CD4-positive, alpha-beta T cell treated with Interleukin-15 for 4 hours (primary cell): Measurements from ENCODE around the gene LRRC61.
A peak's percentile ranks its signal among the peaks of the same experiment; 100 is the strongest.

Source experiments
- DNase-seq: peaks from one replicate; pipeline ENCODE4 v3.0.0-alpha.2; 2020; ENCODE audit warnings: low spot score

The LRRC61 gene

DNA sequence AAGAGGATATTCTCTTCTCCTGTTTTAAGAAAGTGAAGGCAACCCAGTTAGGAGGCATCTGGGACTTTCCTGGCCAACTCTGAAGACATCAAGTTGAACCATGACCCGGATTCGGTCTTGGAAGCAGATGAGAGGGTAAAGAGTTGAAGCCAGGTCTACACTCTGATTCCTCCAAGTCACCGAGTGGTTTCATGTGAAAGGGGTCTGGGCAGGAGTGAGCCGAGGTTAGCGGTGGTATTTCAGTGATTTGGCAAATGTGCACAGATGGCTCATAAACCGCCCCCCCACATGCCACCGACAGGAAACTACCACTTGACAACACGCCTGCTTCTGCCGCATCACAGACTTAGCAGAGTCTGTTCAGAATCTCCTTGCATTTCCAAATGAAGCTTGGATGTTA, 34.1 kb downstream of the LRRC61 start:
- DNase-seq, result peak; percentile 81

DNA sequence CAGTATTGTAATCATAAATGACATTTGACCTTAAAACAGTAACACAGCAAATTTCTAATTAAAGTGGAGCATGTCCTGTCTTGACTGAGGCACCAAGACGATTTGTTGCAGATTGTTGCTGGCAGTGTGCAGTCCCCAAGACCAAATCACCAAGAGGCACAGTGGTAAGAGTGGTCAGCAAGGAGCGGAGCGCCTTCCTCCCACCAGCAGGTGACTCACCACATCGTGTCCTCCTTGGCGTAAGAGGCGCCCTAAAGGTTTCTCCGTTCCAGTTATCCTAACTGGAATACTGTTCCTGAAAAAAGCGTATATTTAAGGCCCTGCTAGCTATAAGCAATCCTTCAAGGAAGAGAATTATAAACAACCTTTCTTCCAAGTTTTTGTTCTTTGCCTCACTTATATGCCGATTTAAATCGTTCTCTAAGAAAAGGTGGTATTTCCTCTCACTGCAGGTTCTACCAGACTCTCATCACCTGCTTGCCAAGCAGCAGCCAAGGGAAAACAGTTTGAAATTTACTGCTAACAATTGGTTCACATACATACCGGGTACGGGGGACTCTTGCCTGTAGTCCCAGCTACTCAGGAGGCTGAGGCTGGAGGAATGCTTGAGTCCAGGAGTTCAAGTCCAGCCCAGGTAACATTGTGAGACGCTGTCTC, 34.7 kb downstream of the LRRC61 start:
- no peak for DNase-seq

DNA sequence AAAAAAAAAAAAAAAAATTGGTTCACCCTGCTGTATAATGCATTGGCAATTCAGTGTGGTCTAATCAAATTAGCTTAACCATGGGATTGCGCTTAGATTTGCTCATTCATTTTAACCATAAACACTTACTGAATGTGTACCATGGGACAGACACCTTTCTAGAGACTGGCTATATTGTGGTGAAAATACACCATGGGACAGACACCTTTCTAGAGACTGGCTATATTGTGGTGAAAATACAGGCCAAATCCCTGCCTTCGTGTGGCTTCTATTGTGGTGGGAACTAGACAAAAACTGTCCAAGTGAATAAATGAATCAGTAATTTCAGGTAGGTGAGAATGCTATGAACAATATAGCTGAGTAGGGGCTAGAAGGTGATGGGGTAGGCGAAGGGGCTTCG, 35.3 kb downstream of the LRRC61 start:
- no peak for DNase-seq

DNA sequence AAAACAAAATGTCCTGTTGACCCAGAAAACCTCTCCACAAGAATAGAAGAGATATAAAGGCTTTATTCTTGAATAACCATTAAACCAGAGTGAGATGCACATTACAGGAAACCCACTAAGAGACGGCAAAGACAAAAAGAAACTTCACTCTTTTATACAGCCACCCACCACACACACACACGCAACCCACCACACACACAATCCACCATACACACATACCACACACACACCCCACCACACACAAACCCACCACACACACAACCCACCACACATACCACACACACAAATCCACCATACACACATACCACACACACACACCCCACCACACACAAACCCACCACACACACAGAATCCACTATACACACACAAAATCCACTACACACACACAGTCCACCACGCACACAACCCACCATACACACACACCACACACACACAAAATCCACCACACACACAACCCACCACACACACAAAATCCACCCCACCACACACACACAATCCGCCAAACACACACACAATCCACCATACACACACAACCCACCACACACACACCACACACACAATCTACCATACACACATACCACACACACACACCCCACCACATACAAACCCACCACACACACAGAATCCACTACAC, 36.0 kb downstream of the LRRC61 start:
- no peak for DNase-seq

DNA sequence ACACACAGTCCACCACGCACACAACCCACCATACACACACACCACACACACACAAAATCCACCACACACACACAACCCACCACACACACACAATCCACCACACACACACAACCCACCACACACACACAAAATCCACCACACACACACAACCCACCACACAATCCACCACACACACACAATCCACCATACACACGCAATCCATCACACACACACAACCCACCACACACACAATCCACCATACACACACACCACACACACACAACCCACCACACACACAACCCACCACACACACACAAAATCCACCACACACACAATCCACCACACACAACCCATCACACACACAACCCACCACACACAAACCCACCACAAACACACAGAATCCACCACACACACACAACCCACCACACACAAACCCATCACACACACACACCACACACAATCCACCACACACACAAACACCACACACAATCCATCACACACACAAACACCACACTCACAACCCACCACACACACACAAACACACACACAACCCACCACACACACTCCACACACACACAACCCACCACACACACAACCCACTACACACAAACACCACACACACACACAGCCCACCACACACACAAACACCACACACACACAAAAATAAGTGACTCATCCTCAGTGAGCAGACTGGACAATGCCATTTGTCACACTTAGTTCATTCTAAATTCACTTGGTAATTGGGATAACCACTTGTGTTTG, 36.6 kb downstream of the LRRC61 start:
- no peak for DNase-seq

DNA sequence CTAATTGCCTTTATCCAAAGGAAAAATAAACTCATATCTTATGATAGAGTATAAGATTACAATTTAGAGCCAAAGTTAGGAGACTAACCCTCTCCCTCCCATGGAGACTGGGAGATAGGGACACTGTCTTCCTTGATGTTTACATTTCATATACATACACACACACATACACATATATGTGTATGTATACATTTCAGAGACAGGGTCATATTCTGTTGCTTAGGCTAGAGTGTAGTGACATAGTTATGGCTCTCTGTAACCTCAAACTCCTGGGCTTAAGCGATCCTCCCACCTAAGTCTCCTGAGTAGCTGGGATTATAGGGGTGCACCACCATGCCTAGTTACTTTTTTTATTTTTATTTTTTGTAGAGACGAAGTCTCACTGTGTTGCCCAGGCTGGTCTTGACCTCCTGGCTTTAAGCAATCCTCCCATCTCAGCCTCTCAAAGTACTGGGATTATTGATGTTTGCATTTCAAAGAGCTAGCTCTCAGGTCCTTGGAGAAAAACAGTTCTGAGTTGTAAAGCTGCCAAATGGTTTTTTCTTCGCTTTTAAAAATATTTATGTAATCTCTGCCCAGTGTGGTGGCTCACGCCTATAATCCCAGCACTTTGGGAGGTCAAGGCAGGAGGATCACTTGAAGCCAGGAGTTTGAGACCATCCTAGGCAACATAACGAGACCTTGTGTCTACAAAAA, 37.4 kb downstream of the LRRC61 start:
- DNase-seq, result no peak

DNA sequence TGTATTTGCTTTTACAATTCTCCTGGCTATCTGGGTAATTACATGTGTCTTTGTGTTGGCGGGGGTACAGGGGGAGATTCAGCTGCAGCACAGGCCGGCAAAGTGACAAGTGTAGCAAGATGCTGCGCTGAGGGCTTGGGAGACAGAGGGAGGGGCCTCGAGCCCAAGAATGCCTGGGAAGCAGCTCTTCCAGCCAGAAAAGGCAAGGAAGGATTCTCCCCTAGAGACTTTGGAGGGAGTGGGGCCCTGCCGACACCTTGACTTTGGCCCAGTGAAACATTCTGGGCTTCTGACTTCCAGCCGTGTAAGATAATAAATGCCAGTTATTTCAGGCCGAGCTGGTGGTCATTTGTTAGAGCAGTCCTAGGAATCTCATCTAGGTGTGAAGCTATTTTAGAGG, 38.2 kb downstream of the LRRC61 start:
- DNase-seq, result no peak

DNA sequence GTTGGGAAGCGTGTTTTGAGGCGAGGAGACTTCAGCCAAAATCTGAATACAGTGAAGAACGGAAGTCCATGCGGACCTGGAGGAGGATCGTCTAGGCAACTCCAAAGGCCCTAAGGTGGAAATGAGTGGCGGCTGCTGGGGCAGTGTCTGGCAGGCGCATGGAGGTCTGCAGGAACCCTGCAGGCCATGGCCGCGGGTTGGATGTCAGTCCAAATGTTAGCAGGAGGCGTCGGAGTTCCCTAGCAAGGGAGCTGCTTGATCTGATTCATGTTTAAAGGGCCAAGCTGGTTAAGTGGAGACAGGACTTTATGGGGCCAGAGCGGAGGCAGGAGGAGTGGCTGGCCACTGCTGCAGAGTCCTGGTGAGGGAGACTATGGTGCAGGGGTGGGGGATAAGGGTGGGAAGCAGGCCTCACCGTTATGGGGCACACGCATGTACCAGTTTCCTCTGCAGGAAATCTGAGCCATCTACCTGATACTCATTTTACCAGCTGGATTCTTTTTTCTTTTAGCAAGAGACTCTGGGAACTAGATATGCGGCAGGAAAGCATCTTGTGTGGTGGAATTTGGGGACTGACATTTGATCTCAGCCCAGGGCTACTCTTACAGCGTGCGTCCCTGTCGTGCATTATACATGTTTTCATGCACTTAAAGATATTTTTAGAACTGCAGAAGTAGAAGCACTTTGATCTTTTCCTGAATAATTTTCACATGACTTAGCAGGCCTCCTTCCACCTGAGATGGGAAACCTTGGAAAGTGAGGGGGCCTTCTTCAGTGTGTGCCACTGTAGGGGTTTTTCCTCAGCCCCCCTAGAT, 38.9 kb downstream of the LRRC61 start:
- DNase-seq, result no peak

DNA sequence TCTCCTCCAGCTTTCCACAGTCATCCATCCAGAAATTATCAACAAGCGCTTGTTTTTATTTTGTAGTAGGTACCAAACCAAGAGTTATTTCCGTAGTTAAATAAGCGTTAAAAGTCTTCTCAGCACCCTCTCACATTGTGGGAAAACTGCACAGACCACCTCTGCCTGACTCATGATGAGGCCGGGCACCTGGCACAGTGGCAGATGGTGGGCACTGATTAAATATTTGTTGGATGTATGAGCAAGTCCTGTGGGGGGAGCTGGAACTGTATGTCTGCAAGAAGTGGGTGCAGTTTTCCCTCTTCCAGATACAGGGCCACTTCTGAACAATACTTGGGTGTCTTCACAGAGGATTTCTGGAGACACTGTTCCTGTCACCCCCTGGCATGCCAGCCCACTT, 40.2 kb downstream of the LRRC61 start:
- no peak for DNase-seq

DNA sequence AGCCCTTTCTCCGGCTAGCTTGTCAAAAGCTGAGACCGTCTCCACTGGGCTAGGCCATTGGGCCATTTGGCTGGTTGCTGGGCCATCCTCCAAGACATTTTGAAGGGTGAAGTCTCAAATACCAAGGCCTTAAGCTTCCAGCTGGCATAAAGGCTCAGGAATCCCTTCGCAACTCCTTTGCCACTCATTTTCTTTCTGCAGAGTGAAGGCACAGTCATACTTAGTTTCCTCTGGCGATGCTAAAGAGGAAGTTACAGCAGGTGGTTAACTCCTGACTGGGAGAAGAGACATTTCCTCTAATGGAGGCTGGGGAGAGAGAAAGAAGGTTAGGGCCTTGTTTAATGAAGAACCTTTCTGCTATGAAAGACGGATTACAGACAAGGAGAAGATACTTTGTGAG, 40.7 kb downstream of the LRRC61 start:
- no peak for DNase-seq

DNA sequence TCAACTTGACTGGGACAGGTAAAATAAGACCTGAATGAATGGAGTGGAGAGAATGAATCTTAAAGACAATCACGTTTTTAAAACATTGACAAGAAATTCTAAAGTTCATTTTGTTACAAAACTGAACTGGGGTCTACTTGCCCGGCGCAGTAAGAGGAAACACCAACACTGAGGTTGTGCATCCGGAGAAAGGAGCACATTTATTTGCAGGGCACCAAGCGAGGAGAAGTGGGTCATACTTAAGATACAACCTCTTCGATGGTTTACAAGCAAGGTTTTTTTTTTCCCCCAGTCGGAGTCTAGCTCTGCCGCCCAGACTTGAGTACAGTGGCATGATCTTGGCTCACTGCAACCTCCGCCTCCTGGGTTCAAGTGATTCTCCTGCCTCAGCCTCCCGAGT, 42.0 kb downstream of the LRRC61 start:
- no peak for DNase-seq

DNA sequence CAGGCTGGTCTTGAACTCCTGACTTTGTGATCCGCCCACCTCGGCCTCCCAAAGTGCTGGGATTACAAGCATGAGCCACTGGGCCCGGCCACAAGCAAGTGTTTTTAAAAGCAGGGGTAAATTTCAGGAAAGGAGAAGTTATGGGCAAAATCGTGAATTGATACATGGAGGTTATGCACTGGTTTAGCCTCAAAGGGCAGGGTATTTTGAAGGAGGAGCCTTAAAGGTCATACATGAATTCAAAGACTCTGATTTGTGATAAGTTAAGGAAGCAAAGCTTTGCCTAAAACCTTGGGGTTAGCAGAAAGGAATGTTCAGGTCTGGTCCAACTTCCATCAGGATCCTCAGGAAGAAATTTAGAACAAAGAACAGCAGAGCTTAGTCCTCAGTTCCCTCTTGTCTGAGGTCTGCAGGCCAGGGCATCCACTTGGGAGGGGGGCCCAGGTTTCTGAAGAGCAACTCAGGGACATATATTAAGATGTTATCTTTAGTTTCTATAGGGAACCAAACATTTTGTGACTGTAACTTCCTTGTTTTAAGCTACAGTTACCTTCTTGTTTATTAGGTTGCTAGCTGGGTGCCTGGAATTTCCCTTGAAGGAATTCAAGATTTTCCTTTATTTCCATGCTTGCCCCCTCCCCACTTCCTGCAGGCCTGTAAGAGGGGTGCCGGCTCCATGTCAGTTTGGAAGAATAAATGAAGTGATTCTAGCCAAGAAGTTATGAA, 42.7 kb downstream of the LRRC61 start:
- no peak for DNase-seq

DNA sequence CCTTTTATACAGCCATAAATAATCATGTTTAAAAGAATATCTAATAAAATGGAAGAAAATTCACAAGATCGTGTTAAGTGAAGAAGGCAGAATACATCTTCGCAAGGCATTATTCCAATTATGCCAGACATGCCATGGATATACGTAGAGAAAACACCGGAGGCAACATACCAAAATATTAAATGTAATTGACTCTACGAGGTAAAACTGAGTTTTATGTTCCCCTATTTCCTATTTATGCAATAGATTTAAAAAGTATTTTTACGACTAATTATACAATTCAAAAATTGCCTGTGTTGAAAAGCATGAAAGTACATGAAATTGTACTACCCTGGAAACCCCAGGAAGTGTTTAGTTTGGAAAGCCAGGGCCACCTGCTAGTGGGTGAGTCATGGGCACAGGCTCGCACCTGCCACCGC, 44.5 kb downstream of the LRRC61 start:
- no peak for DNase-seq

DNA sequence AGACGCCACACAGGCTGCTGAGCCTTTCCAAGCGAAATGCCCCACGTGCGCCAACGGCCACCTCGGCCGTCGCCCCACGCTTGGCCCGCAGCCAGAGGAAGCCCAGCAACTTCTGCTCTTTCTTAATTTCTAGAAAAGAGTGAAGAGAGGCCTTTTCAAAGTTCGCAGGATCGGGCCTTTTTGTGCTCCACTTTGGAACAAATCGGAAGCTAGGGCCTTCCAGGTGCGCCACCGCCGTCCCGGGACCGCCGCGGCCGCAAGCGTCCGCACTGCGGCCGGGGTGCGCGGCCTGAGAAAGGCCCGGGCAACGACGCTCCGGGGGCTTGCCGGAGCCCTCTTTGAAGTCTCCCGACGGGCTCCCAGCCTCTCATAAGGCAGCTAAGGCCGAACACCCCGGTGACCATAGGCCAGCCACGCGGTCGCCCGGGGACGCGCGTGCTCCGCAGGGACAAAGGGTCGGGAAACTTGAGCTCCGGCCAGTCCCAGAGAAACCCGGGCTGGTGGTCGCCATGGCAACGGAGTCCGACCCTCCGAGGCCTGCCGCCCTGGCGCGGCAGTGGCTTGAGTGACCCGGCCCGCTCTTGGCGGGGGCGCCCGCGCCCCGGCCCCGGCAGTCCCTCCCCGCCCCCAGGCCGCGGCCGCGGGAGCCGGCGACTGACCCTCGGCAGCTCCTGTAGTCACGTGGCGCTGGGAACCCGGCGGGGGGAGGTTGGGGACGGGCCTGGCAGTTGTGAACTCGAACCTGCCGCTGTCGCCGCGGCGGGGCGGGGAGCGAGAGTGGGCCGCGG, 45.1 kb downstream of the LRRC61 start, which contains the start of gene REPIN1:
Gene REPIN1, plus strand, starts transcription at position 727 of the 788 bp plus-strand sequence. CDS start 890 bp downstream, outside the sequence.
- peak; percentile 81 for DNase-seq

DNA sequence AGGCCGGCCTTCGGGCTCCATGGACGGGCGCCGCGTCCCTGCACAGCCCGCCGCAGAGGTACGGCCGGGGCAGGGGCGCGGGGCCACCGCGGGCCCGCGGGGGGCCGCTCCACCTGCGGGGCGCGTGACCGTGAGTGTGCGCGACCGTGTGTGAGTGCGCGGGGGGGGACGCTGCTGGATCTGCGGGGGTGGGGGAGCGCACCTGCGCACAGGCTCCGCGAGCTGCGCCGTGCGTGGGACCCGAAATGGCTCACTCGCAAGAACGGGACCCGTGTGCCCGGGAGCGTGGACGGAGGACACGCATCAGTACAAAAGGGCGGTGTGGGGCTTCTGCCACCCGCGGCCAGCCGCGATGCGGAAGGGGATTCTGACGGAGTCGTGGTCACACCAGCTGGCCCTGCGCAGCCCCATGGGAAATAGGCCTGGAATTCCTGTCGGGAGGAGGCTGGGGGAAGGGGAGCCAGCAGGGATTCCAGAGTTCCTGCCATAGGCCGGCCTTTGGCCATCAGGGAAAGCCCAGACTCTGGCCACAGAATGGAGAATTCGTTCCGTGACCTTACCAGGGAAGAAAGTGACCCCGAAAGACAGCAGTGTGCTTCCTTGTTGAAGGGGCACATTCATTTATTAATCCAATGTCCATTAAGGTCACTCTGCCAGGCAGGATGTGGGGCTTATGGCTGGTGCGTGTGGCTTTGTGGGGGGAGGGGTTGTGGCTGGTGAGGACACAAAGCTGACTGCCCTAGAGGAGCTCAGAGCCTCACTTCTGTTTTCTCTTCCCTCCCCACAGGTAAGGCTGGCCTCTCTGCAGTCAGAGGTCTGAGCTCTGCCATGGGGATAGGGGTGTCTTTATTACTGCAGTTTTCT, 46.0 kb downstream of the LRRC61 start:
- DNase-seq, result peak; percentile 47

DNA sequence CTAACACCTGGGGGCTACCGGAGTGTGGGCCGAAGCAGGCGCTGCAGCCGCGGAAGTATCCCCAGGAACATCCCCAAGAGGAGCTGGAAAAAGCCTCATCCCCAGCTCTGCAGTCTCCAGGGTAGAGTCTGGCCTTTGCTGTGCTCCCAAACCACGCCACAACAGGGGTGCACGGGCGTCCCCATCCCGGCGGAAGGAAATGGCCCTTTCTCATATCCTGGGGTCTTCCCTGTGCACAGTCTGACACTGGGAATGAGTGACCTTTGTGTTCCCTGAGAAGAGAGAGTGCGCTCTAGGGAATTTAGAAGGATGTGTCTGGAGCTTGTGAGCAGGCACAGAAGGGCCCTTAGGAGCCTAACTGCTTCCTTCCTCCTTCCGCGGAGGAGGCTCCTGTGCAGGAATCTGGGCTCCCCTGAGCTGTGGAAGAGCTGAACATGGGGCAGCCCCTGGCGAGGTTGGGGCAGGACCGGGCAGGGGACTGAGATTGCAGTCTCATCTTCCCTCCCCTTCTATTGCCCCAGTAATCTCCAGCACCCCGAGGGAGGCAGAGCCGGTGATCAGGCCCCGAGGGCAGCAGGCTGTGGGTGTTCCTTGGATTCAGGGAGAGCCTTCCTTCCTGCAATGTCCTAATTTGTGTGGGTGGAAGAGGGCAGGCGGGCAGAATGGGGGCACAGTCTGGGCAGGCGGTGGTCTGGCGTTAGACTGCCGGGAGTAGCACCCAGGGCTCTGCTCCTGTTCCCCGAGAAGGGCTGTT, 46.8 kb downstream of the LRRC61 start:
- DNase-seq, result no peak

DNA sequence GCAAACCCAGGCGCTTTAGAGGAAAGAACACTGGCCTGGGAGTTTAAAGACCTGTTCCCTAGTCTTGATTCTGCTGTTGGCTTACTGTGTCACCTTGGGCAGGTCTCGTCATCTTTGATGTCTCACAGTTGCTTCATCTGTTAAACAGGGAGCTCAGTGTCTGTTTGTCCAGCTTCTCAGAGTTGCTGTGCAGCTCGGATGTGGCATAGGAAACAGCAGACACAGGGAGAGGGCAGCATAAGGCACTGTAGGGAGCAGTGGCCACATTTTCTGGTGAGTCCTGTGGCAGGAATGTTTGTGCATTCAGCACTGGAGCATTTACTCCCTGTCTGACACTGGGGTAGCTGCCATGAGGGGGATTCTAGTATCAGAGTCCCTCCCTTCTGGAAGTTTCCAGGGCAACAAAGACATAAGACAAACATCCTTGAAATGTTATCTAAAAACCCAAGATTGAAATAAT, 47.5 kb downstream of the LRRC61 start:
- no peak for DNase-seq
